HepG2 (cell line): Measurements from ENCODE around the gene LTK. TPM values are rescaled to one million over a fixed set of nuclear protein-coding genes. Genes with fewer than 3 reads are reported as not detected.
A peak's percentile ranks its signal among the peaks of the same experiment; 100 is the strongest.

Experiments used
- ATF3 ChIP-seq: sonication (generic); formaldehyde crosslinking; IDR thresholded peaks from 2 replicates; pipeline ENCODE4 v1.4.0; 2020; ENCODE audit warnings: missing genetic modification reagents
- BCLAF1 ChIP-seq: fragments of 450-650 bp; IDR thresholded peaks from 2 replicates; pipeline ENCODE4 v1.6.1; 2017; ENCODE audit warnings: mild to moderate bottlenecking
- CBX5 ChIP-seq: sonication (generic); formaldehyde crosslinking; IDR thresholded peaks from 2 replicates; pipeline ENCODE4 v1.4.0; 2020; ENCODE audit warnings: missing genetic modification reagents, borderline replicate concordance
- CENPBD1 ChIP-seq: sonication (generic); formaldehyde crosslinking; IDR thresholded peaks from 2 replicates; pipeline ENCODE4 v1.8.0; 2022; ENCODE audit warnings: missing genetic modification reagents, low read depth, mild to moderate bottlenecking, borderline replicate concordance
- DRAP1 ChIP-seq: IDR thresholded peaks from 2 replicates; pipeline ENCODE4 v1.6.1; 2016; ENCODE audit warnings: missing genetic modification reagents, missing compliant biosample characterization
- GZF1 ChIP-seq: sonication (generic); formaldehyde crosslinking; IDR thresholded peaks from 2 replicates; pipeline ENCODE4 v1.5.1; 2020; ENCODE audit warnings: mild to moderate bottlenecking, missing genetic modification reagents
- KAT7 ChIP-seq: IDR thresholded peaks from 2 replicates; pipeline ENCODE4 v1.6.1; 2018; ENCODE audit warnings: borderline replicate concordance, missing compliant biosample characterization
- MNT ChIP-seq: fragments of 450-650 bp; IDR thresholded peaks from 2 replicates; pipeline ENCODE4 v1.6.1; 2016
- PHF21A ChIP-seq: sonication (generic); formaldehyde crosslinking; IDR thresholded peaks from 2 replicates; pipeline ENCODE4 v1.5.0; 2020; ENCODE audit warnings: mild to moderate bottlenecking, missing genetic modification reagents
- POGK ChIP-seq: sonication (generic); formaldehyde crosslinking; conservative IDR thresholded peaks from 2 replicates; pipeline ENCODE4 v1.8.0; 2022; ENCODE audit warnings: mild to moderate bottlenecking, moderate library complexity, missing genetic modification reagents
- RBM22 ChIP-seq: fragments of 200-400 bp; formaldehyde crosslinking; optimal IDR thresholded peaks from 2 replicates; pipeline ENCODE3; 2017; ENCODE audit warnings: mild to moderate bottlenecking, low read length, moderate library complexity
- SAFB2 ChIP-seq: sonication (generic); formaldehyde crosslinking; IDR thresholded peaks from 2 replicates; pipeline ENCODE4 v1.5.1; 2020; ENCODE audit warnings: missing genetic modification reagents, low read depth, mild to moderate bottlenecking, borderline replicate concordance
- SIN3A ChIP-seq: IDR thresholded peaks from 2 replicates; pipeline ENCODE4 v1.6.1; 2011; ENCODE audit warnings: low read depth, mild to moderate bottlenecking, control low read depth, low read length, borderline replicate concordance
- TAF15 ChIP-seq: fragments of 200-400 bp; formaldehyde crosslinking; IDR thresholded peaks from one replicate; pipeline ENCODE4 v1.6.1; 2018; ENCODE audit warnings: mild to moderate bottlenecking, low read depth, low read length; ENCODE audit not compliant: poor library complexity, severe bottlenecking
- ZFP1 ChIP-seq: IDR thresholded peaks from 2 replicates; pipeline ENCODE4 v1.6.1; 2016
- ZNF326 ChIP-seq: sonication (generic); formaldehyde crosslinking; IDR thresholded peaks from 2 replicates; pipeline ENCODE4 v1.4.0; 2020; ENCODE audit warnings: missing genetic modification reagents, borderline replicate concordance
- ZNF441 ChIP-seq: sonication (generic); formaldehyde crosslinking; IDR thresholded peaks from 2 replicates; pipeline ENCODE4 v1.7.0; 2021; ENCODE audit warnings: missing genetic modification reagents, borderline replicate concordance
- ZNF713 ChIP-seq: sonication (generic); formaldehyde crosslinking; IDR thresholded peaks from 2 replicates; pipeline ENCODE4 v1.4.0; 2020; ENCODE audit warnings: mild to moderate bottlenecking, missing genetic modification reagents
- ZNF792 ChIP-seq: IDR thresholded peaks from 2 replicates; pipeline ENCODE4 v1.6.1; 2016
- polyA plus RNA-seq, 8 experiments: library from polyadenylated mRNA; depleted of rRNA in 3 of 8; stranded (reverse) in 7 of 8; unstranded in 1 of 8; fragments of >200 nt; fragmentation: Illumina TruSeq in 4 of 8; extraction: Trizol in 4 of 8; gene quantifications; 2 replicates each; pipeline versions ENCODE4 v1.2.1 to v1.2.3, GENCODE V29; 2011 to 2016; ENCODE audit warnings: low read depth in 4 of 8, missing spikeins in 1 of 8, mixed read lengths in 1 of 8; ENCODE audit not compliant: insufficient read depth in 1 of 8
- total RNA-seq, 5 experiments: library from RNA; depleted of rRNA; stranded (reverse); fragments of >200 nt; fragmentation: Illumina TruSeq; extraction: Trizol; gene quantifications; 2 replicates each; pipeline ENCODE4 v1.2.3, GENCODE V29; 2016; ENCODE audit warnings: low read depth in 1 of 5

LTK gene
- total and polyA plus RNA-seq, 2 of the 13 experiments (the other 11 are each of a cell fraction or from before 2014, with no cell fraction given) = 0.01 TPM; not detected in 1

GRCh38 chr15:41495736-41496599, 17.7 kb downstream of the LTK start (continued):
- TF ChIP-seq MNT = peak; percentile 56; the same call in 1 of the 2 replicates
- TF ChIP-seq ZNF441 (CRISPR knock-in tag) = peak; percentile 72; the same call in 1 of the 2 replicates
- TF ChIP-seq CENPBD1 (CRISPR knock-in tag) = no peak; the same call in 1 of the 2 replicates
- 0 out of 2 replicates have a peak, but pooled peaks have one; percentile 73 for TF ChIP-seq ZNF326 (CRISPR knock-in tag)
- peak; percentile 44; the same call in 1 of the 2 replicates for TF ChIP-seq ZFP1 (CRISPR knock-in tag)
- TF ChIP-seq TAF15 = peak; percentile 40
- peak; percentile 65 for TF ChIP-seq DRAP1 (CRISPR knock-in tag)
- 0 out of 2 replicates have a peak, but pooled peaks have one; percentile 53 for TF ChIP-seq ZNF713 (CRISPR knock-in tag)
- TF ChIP-seq POGK (CRISPR knock-in tag) = peak; percentile 89
- no peak for TF ChIP-seq ATF3
- TF ChIP-seq SIN3A = peak; percentile 73; the same call in 1 of the 2 replicates
- TF ChIP-seq PHF21A (CRISPR knock-in tag) = peak; percentile 96
- peak; percentile 77 for TF ChIP-seq GZF1
- TF ChIP-seq KAT7 (CRISPR knock-in tag) = peak; percentile 84; the same call in 1 of the 2 replicates
- no peak for TF ChIP-seq RBM22
- peak; percentile 93 for TF ChIP-seq CBX5
- TF ChIP-seq ZNF792 (CRISPR knock-in tag) = peak; percentile 88
- 0 out of 2 replicates have a peak, but pooled peaks have one; percentile 33 for TF ChIP-seq SAFB2 (CRISPR knock-in tag)
- TF ChIP-seq BCLAF1 = no peak
